ENCODE measurements around the gene PMPCB.
"Not testable (repeated sequence)": the region's sequence is repeated elsewhere in the genome, so short reads cannot be mapped to it uniquely, and the experiment has no call there.

Gene PMPCB, protein sequence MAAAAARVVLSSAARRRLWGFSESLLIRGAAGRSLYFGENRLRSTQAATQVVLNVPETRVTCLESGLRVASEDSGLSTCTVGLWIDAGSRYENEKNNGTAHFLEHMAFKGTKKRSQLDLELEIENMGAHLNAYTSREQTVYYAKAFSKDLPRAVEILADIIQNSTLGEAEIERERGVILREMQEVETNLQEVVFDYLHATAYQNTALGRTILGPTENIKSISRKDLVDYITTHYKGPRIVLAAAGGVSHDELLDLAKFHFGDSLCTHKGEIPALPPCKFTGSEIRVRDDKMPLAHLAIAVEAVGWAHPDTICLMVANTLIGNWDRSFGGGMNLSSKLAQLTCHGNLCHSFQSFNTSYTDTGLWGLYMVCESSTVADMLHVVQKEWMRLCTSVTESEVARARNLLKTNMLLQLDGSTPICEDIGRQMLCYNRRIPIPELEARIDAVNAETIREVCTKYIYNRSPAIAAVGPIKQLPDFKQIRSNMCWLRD

DNA sequence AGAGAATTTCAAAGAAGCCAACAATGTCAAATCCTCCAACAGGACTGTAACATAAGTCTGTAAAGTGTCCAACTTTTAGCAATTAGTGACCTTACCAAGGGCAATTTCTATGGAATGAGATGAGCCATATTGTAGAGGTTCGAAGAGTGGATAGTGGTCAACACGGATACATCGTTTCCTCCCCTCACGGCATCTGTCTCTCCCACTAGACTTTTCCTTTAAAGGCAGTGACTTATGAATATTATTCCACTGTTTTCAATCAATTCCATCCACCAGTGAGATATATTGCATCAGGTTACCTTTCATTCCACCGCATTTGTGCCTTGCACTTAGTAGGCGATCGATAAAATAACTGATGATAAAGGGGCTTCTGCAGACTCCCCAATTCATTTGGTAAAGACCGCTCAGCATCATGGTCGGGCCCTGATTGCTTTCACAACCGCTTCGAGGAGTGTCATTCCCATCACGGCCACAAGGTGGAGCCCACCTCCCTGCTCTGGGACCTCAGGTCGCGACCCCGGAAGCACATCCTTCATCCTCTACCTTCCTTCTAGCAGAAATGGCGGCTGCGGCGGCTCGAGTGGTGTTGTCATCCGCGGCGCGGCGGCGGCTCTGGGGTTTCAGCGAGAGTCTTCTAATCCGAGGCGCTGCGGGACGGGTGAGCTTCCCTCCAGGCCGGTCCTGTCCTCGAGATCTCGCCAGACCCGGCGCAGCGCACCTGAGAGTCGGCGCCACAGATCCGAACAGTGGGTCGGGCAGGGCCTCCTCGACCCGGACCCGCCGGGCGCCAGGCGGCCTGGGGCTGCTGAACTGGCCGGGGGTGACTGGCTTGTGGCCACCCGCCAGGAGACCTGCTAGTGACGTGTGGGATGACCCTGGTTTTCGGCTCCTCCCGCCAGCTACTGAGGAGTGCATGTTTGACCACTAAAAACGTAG, at the start of gene PMPCB:
TSS of gene PMPCB (plus strand) at position 535 of the 936 bp plus-strand sequence. CDS start at position 560, 25 bp downstream.
- peak; percentile 96 for DNase-seq

- DNase-seq, result not testable (repeated sequence)
Measured at GRCh38 chr7:103253699-103254506, 43.3 kb upstream of the PMPCB start.

DNA sequence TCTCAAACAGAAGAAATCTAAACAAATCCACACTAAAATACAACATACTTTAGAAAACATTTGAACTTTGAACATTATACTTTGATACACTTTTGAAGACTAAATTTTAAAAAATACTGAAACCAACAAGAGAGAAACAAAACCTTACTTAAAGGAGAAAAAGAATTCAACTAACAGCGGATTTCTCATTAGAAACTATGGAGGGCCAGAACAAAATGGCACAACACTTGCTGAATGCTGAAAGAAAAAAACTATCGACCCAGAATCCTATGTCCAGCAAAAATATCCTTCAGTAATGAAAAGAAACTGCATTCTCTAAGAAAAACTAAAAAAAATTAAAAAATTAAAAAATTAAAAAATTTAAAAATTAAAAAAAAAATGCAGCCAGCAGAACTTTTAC, 33.2 kb upstream of the PMPCB start:
- DNase-seq, result not testable (repeated sequence)

GRCh38 chr7:103266229-103266628, 31.0 kb upstream of the PMPCB start:
- not testable (repeated sequence) for DNase-seq

GRCh38 chr7:103273374-103273773, 23.9 kb upstream of the PMPCB start:
- not testable (repeated sequence) for DNase-seq

- not testable (repeated sequence) for DNase-seq
Measured at GRCh38 chr7:103274867-103275266, 22.4 kb upstream of the PMPCB start.

DNA sequence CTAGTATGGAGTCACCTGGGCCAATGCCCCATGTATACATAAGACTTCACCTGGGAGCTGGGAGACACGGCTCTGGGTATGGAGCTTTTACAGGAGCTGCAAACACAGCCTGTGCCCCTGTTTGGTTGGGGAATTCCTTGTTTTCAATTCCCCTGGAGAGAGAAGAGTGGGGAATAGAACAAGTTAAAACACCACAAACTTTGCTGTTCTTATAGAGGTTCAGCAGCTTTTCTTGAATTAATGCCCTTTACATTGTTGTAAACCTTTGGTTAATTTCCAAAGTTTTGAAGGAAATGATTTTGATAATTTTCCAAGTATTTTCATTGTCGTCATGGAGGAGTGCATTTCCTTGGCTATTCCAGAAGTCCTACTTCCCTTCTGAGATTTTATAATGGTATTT, 19.0 kb upstream of the PMPCB start:
- not testable (repeated sequence) for DNase-seq

- DNase-seq, result peak; percentile 40
Measured at GRCh38 chr7:103279636-103279962, 17.6 kb upstream of the PMPCB start.

GRCh38 chr7:103279963-103280802, 17.1 kb upstream of the PMPCB start:
- peak; percentile 95 for DNase-seq

- not testable (repeated sequence) for DNase-seq
Measured at GRCh38 chr7:103280803-103281155, 16.5 kb upstream of the PMPCB start.

DNA sequence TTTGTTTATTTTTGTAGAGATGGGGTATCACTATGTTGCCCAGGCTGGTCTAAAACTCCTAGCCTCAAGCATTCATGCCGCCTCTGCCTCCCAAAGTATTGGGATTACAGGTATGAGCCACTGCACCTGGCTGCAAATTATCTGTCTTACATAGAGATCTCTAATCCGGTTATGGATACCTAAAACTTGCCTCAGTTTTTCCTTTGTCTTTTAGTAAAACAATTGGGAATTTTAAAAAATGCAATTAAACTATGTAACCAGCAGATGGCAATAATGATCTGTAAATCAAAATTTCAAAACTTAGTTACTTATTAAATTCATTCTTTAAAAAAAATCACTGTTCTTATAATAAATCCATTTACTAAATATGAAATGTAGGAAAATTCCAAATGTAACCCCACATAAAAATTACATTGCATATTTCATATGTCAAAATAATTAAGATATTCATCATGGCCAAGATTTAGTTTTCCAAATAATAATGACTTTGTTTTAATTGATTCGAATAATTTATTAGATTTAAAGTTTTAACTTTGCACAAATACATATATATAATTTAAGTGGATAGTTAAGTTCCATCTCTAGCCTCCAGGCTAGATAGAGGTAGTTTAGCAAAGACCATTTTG, 14.3 kb upstream of the PMPCB start:
- DNase-seq, result not testable (repeated sequence)

- no peak for DNase-seq
Measured at GRCh38 chr7:103292122-103292521, 5.1 kb upstream of the PMPCB start.

DNA sequence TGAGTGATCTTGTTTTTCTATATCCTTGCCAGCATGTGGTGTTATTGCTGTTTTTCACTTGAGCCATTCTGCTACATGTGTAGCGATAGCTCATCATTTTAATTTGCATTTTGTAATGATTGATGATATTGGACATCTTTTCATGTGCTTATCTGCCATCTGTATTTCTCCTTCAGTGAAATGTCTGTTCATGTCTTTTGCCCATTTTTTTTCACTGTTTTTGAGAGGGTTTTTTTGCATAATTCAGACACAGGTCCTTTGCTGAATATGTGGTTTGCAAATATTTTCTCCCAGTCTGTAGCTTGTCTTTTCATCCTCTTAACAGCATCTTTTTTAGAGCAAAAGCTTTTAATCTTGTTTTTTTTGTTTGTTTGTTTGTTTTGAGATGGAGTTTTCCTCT, 3.7 kb upstream of the PMPCB start:
- no peak for DNase-seq

DNA sequence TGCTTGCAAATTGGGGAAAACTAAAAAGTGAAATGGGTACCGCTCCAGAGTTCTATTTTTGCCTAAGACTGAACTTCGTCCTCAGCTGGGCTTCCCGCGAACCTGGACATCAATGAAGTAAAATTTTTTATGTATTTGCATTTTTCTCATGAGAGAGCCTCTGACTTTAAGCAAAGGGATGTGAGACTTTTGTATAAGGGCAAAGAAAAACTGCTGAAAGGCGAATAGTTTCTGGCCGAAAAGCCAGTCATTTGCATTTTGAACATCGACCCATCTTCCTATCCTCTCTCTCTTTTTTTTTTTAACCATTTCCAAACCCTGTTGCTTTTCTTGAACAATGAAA, 573 bp downstream of the PMPCB start:
- no peak for DNase-seq

DNA sequence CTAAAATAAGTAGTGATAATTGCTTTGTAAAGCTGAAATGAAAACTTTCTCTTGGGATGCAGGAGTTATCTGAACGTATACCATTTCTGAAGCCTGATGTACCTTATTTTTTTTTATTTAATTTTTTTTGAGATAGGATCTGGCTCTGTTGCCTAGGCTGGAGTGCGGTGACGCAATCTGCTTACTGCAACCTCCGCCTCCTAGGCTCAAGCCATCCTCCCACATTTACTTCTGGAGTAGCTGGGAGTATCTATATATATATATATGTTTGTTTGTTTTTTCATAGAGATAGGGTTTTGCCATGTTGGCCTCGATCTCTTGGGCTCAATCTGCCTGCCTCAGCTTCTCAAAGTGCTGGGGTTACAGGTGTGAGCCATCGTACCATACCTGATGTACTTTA, 2.4 kb downstream of the PMPCB start:
- DNase-seq, result no peak

GRCh38 chr7:103301441-103301840, 4.2 kb downstream of the PMPCB start:
- DNase-seq, result no peak

DNA sequence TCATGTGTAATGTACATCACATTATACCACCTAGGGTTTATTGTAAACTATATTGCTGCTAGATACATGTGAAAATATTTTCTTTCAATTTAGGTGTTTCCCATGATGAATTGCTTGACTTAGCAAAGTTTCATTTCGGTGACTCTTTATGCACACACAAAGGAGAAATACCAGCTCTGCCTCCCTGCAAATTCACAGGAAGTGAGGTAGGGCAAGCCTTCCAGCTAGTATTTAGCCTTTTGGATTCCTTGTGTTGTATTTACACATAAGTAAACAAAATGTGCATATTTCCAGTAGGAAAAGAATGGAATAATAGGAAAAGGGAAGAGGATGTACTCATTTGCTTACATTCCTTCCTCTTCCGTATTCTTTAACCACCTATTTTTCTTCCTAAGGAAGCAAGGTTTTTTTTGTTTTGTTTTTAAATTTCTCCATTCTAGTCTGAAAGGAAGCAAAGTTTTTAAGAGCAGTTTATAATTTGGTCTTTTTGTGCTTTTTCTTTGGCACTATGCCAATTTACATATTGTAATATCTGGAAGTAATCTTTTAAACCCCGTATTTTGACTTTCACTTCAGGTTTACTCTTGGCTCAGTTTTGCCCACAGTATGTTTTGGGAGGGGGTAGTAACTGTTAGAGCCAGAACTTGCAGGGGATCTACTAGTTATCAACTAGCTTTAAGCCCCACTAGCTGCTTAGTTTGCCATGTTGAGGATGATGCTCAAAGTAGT, 10.4 kb downstream of the PMPCB start:
- DNase-seq, result no peak

GRCh38 chr7:103314852-103315251, 17.6 kb downstream of the PMPCB start:
- DNase-seq, result no peak

DNA sequence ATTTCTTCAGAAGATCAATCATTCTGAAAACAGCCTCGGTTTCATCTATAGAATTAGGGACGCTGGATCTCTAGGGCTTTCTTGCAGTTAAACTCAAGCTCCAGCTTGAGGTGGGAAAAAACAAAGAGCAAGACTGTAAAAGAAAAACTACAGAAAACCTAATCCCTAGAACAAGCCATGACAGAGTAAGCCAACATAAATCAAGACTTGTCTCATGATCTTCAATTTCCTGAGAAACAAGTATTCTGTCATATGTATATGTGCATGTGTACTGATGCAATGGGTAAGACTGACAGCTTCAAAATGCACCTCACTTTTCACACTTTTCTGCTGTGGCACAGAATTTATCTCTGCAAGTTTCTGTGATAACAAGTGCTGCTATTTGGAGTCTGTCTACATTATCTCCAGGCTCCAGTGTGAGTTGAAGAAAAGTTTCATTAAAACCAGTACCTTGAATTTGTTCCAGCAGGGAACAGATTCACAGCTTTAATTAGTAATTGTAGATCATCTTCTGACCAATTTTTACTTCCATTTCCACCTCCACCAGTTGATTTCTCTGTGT, 19.2 kb downstream of the PMPCB start:
- DNase-seq, result no peak

GRCh38 chr7:103317009-103317408, 19.8 kb downstream of the PMPCB start:
- no peak for DNase-seq

All from CD4-positive, alpha-beta T cell treated with Interleukin-17A for 1 hour (primary cell).